ENCODE data around the gene ERP29. TPM values are rescaled to one million over a fixed set of nuclear protein-coding genes. Genes with fewer than 3 reads are reported as not detected.

ERP29 gene
- total RNA-seq, 1 donor from 2014 or later = 95.8 TPM

GRCh38 chr12:112066566-112066965, 53.3 kb downstream of the ERP29 start:
- H3K36me3 ChIP-seq (ENCODE audit: control insufficient read depth, insufficient read depth, low read length) = no peaks in the 10 kb centered on the region
- H3K27me3 ChIP-seq (ENCODE audit: control insufficient read depth, insufficient read depth, low read length) = no peaks in the 10 kb centered on the region
- DNase-seq (ENCODE audit: low read depth) = no peak
- no peak overlapping the region for H3K4me3 ChIP-seq (ENCODE audit: low read depth, low read length)
- TF ChIP-seq CTCF (IDR thresholded peaks at IDR 0.05; ENCODE audit: insufficient read depth, low read length, poor library complexity, severe bottlenecking) = no peak

Other genes with a start within 250 kb of the ERP29 start
- 22.4 and 23.2 TPM in 2 replicates for gene ALDH2, start 246.5 kb upstream of the ERP29 start, total RNA-seq
- 58.2 and 68.7 TPM in 2 replicates for gene MAPKAPK5, start 171.2 kb upstream of the ERP29 start, total RNA-seq
- 8.2 and 10.7 TPM in 2 replicates for gene TMEM116, start 261 bp upstream of the ERP29 start, total RNA-seq
- gene NAA25, start 95.4 kb downstream of the ERP29 start, total RNA-seq = 17.2 and 31.6 TPM in 2 replicates
- 25.4 and 30.3 TPM in 2 replicates for gene TRAFD1, start 112.1 kb downstream of the ERP29 start, total RNA-seq